Heart right ventricle (tissue), 16 donors: ENCODE data around the gene TTPAL. TPM values are rescaled to one million over a fixed set of nuclear protein-coding genes. Genes with fewer than 3 reads are reported as not detected.

Experiments used
- ATAC-seq, 8 donors: fragments of 200-7000 bp; cut with Tn5 transposase; one replicate each; pipeline ENCODE4 v1.9.1; 2020; ENCODE audit warnings: mild to moderate bottlenecking in 8 of 8, moderate library complexity in 8 of 8, moderate number of reproducible peaks in 1 of 8
- DNase-seq, 2 donors: peaks; one replicate each; pipeline ENCODE4 v3.0.0-alpha.2; 2020
- H3K27ac ChIP-seq, 10 donors: fragments of 200-600 bp; sonication (generic) in 2 of 10; one replicate each; pipeline versions ENCODE4 v1.5.0 to v1.8.0; 2020 to 2022; ENCODE audit warnings: mild to moderate bottlenecking in 3 of 10
- H3K27me3 ChIP-seq, 7 donors: fragments of 200-600 bp; one replicate each; pipeline ENCODE4 v1.8.0; 2021 to 2022; ENCODE audit warnings: mild to moderate bottlenecking in 2 of 7
- H3K36me3 ChIP-seq, 9 donors: fragments of 200-600 bp; sonication (generic) in 1 of 9; one replicate each; pipeline versions ENCODE4 v1.5.0 to v1.8.0; 2020 to 2022; ENCODE audit warnings: mild to moderate bottlenecking in 2 of 9
- H3K4me1 ChIP-seq, 9 donors: fragments of 200-600 bp; sonication (generic) in 1 of 9; one replicate each; pipeline versions ENCODE4 v1.5.0 to v1.8.0; 2020 to 2022; ENCODE audit warnings: mild to moderate bottlenecking in 4 of 9
- H3K4me3 ChIP-seq, 10 donors: fragments of 200-600 bp; sonication (generic) in 2 of 10; one replicate each; pipeline versions ENCODE4 v1.5.0 to v1.8.0; 2020 to 2022; ENCODE audit warnings: mild to moderate bottlenecking in 7 of 10, moderate library complexity in 2 of 10
- H3K9me3 ChIP-seq, 11 donors: fragments of 200-600 bp in 10 of 11; sonication (generic) in 2 of 11; one replicate each; pipeline versions ENCODE4 v1.5.0 to v1.8.0; 2013 to 2022; ENCODE audit warnings: mild to moderate bottlenecking in 2 of 11, control low read depth in 1 of 11, moderate library complexity in 1 of 11
- WGBS, 2 donors: extraction: QIAGEN DNeasy Blood & Tissue Kit; methylation state at CpG; one replicate each; pipeline ENCODE4 v1.1.7; 2013; ENCODE audit warnings: inconsistent platforms in 1 of 2; 5-methylcytosine and 5-hydroxymethylcytosine counted together
- intact Hi-C, 10 donors: fragments of 100-400 bp; cut with DNase I; formaldehyde crosslinking; loops; one replicate each; pipeline versions ENCODE4 v1.11.1 to v1.14.2; 2022
- polyA plus RNA-seq, 2 donors: library from polyadenylated mRNA; stranded (reverse); fragments of 200-250 nt; gene quantifications; one replicate each; pipeline ENCODE4 v1.2.3, GENCODE V29; 2013
- total RNA-seq, 10 donors: library from RNA; stranded (reverse); fragmentation: NEBNext Ultra II Directional in 3 of 10; extraction: Animal tissue kit (Norgen Biotek cat#: 25700) in 3 of 10; gene quantifications; one replicate each; pipeline versions ENCODE4 v1.2.1 to v1.2.4, GENCODE V29; 2021 to 2023
- TF ChIP-seq, protein P1 (sequence below), 9 donors: fragments of 200-600 bp; sonication (generic) in 2 of 9; IDR thresholded peaks; one replicate each; pipeline versions ENCODE4 v1.5.0 to v1.8.0; 2021 to 2022; ENCODE audit warnings: antibody characterized with exemption in 9 of 9, mild to moderate bottlenecking in 5 of 9, moderate library complexity in 1 of 9
- donor health status: Arrhythmogenic right ventricular cardiomyopathy.
- donor health status: ischemic (EF 13 %, LVEDD 7.1; RV severe dilation, severe dysfunction).
- donor health status: healthy with polysubstance abuse.
- donor health status: DM: no; HTN: yes; CAD: no.
- donor health status: DM: no; HTN: no; CAD: no.
- donor health status: ischemic (EF 25% LVEDD 6.9; RV normal size, moderate dysfunction).
- donor health status: ischemic (EF 25% LVEDD 5.7; RV mildly dilated, moderate dysfunction).
- donor health status: healthy.
- donor health status: DM: yes; HTN: yes; CAD: no.
- donor health status: Ischemic cardiomyopathy.
- donor health status: ischemic (EF 35%, LVEDD 5.7; RV mildly dilated, moderate dysfunction).
- donor health status: nonischemic (EF 11% LVEDD 7.7; RV severe dilation, severe dysfunction).
- donor health status: DM: yes; HTN: yes; CAD: no.
- donor health status: PGD.
- donor health status: ischemic (EF 29% LVEDD 5.4; RV normal size, mild dysfunction).
- donor health status: nonischemic (EF 23%, LVEDD 6.1; RV moderate dilation, normal function).

Gene TTPAL
- total and polyA plus RNA-seq, 12 donors = 2.3 to 7.3 (median 4.2) TPM

DNA sequence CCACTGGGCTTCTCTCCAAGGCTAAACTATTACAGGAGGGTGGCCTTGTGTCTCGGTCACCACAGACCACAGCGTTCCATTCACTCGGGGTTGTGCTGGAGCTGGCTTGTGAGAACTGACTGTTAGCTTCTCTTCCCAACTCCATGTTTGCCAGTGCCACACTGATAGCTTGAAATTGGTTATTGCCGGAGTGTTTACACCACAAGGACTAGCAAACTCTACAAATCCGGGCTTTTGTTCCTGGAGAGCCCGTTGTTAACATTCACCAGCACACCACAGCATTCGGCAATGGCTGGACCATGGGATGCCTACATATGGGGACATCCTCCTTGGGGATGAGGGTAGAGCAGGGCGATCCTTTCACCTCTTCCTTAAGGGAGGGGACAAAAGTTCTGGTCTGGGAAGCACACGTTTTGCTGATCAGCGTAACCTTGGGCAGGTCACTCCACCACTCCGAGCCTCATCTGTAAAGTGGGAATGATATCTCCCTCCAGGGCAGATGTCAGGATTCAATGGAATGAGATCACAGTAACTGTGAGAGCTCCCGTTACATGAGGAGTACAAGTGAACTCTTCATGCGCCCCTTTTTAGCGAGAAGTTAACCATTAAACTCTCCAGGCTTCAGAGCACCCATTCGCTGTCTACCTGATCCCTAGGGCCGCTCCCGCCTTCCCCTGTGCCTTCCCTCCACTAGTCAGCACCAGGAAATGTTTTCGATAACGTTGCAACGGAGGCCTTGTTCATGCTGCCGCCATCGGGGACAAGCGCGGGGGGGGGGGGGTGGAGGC is 41.7 kb upstream of the TTPAL start:
- Histone ChIP-seq H3K9me3 (no peaks in the 10 kb centered on the region), H3K27me3 (peaks cover 0 to 38% (median 11%) of the 10 kb centered on the region in 7 donors), H3K36me3 (no peaks in the 10 kb centered on the region), H3K27ac (no peak overlapping the region), H3K4me1 (no peaks in the 10 kb centered on the region), H3K4me3 (no peak overlapping the region)
- ATAC-seq = no peak
- no peak for DNase-seq
- intact Hi-C loops = no loop called here
- TF ChIP-seq, protein P1, sequence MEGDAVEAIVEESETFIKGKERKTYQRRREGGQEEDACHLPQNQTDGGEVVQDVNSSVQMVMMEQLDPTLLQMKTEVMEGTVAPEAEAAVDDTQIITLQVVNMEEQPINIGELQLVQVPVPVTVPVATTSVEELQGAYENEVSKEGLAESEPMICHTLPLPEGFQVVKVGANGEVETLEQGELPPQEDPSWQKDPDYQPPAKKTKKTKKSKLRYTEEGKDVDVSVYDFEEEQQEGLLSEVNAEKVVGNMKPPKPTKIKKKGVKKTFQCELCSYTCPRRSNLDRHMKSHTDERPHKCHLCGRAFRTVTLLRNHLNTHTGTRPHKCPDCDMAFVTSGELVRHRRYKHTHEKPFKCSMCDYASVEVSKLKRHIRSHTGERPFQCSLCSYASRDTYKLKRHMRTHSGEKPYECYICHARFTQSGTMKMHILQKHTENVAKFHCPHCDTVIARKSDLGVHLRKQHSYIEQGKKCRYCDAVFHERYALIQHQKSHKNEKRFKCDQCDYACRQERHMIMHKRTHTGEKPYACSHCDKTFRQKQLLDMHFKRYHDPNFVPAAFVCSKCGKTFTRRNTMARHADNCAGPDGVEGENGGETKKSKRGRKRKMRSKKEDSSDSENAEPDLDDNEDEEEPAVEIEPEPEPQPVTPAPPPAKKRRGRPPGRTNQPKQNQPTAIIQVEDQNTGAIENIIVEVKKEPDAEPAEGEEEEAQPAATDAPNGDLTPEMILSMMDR (IDR thresholded peaks at IDR 0.05) = no peak
- 74 to 79% methylated on average over 24 of the region's 24 CpGs for WGBS, 2 donors

DNA sequence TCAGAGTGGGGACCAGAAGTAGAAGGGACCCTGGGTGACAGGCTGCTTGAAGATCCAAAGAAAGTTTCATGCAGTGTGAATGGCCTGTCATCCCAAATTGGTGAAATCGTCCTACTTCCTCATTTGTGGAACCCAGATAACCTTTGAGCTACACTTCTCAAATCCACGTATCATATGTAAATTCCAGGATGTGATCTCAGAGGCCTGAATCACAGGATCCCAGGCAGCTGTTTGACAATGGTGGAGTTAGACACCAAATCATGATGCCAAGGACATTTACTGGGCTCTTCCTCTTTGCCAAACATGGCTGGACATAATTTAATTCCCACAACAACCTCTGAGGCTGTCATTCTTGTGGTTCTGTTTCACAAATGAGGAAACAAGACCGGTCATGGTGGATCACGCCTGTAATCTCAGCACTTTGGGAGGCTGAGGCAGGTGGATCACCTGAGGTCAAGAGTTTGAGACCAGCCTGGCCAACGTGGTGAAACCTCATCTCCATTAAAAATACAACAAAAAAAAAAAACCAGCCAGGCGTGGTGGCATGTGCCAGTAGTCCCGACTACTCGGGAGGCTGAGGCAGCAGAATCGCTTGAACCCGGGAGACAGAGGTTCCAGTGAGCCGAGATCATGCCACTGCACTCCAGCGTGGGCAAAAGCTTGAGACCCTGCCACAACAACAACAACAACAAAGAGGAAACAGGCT is 39.9 kb upstream of the TTPAL start:
- DNase-seq (no peak), ATAC-seq (no peak)
- H3K4me3 ChIP-seq = no peak overlapping the region
- TF ChIP-seq, protein P1 (IDR thresholded peaks at IDR 0.05) = no peak
- 78% methylated on average over 12 of the region's 12 CpGs for WGBS, 2 donors
- no peak overlapping the region for H3K27ac ChIP-seq
- no peaks in the 10 kb centered on the region for H3K36me3 ChIP-seq
- H3K9me3 ChIP-seq = no peaks in the 10 kb centered on the region
- H3K4me1 ChIP-seq = no peaks in the 10 kb centered on the region
- peaks cover 0 to 31% (median 11%) of the 10 kb centered on the region in 7 donors for H3K27me3 ChIP-seq
- intact Hi-C loops = no loop called here

DNA sequence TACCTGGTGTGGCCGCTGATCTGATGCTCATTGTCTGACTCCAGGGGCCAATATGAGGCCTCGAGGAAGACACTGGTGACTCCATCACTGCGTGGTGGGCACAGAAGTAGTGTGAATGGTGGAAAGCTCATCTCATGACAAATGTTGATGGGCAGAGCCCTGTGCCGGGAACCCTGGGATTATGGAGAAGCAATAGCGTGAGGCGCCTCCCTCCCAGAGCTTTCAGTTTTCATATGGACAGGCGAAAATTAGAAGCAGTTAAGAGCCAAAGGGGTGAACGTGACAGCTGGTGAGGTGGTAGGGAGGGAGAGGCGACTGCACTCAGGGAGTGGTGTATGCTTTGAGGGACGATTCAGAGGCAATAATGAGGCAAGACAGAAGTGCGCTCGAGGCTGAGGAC is 39.3 kb upstream of the TTPAL start:
- 75% methylated on average over 12 of the region's 12 CpGs for WGBS, 2 donors
- no peak for DNase-seq
- H3K4me1 ChIP-seq = no peaks in the 10 kb centered on the region
- no peak overlapping the region for H3K4me3 ChIP-seq
- no peaks in the 10 kb centered on the region for H3K36me3 ChIP-seq
- TF ChIP-seq, protein P1 (IDR thresholded peaks at IDR 0.05) = no peak
- peaks cover 0 to 25% (median 9%) of the 10 kb centered on the region in 7 donors for H3K27me3 ChIP-seq
- intact Hi-C loops = no loop called here
- H3K9me3 ChIP-seq = no peaks in the 10 kb centered on the region
- ATAC-seq = no peak
- H3K27ac ChIP-seq = no peak overlapping the region

DNA sequence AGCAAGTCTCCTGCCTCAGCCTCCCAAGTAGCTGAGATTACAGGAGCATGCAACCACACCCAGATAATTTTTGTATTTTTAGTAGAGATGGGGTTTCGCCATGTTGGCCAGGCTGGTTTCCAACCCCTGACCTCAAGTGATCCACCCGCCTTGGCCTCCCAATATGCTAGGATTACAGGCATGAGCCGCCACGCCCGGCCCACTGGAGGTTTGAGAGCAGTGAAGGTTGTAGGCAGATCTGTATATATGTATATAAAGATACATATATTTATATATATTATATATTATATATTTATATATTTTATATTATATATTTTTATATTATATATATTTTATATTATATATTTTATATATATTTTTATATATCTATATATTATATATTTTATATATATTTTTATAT is 38.2 kb upstream of the TTPAL start:
- 95 to 96% methylated on average over 5 of the region's 5 CpGs for WGBS, 2 donors
- ATAC-seq (no peak), DNase-seq (no peak)
- Histone ChIP-seq H3K9me3 (no peaks in the 10 kb centered on the region), H3K27ac (no peak overlapping the region), H3K27me3 (peaks cover 0 to 20% (median 5%) of the 10 kb centered on the region in 7 donors), H3K36me3 (no peaks in the 10 kb centered on the region), H3K4me1 (no peaks in the 10 kb centered on the region), H3K4me3 (no peak overlapping the region)
- TF ChIP-seq, protein P1 (IDR thresholded peaks at IDR 0.05) = no peak
- intact Hi-C loops = no loop called here
